Testis (tissue), 2 donors: ENCODE results near the gene SIK2.
"Not testable (repeated sequence)": the region's sequence is repeated elsewhere in the genome, so short reads cannot be mapped to it uniquely, and the experiment has no call there.

ENCODE experiments used
- POLR2A ChIP-seq: fragments of 450-650 bp; IDR thresholded peaks from one replicate; pipeline ENCODE4 v1.6.1; 2017; ENCODE audit warnings: antibody characterized with exemption, mild to moderate bottlenecking, moderate library complexity
- TF ChIP-seq, protein P1 (sequence below), 3 experiments: fragments of 450-650 bp in 2 of 3; fragments of 200-600 bp in 1 of 3; sonication (generic) in 1 of 3; IDR thresholded peaks; one replicate each; pipeline ENCODE4 v1.5.1; 2016 to 2019; ENCODE audit warnings: antibody characterized with exemption in 3 of 3, mild to moderate bottlenecking in 2 of 3, moderate library complexity in 1 of 3

DNA sequence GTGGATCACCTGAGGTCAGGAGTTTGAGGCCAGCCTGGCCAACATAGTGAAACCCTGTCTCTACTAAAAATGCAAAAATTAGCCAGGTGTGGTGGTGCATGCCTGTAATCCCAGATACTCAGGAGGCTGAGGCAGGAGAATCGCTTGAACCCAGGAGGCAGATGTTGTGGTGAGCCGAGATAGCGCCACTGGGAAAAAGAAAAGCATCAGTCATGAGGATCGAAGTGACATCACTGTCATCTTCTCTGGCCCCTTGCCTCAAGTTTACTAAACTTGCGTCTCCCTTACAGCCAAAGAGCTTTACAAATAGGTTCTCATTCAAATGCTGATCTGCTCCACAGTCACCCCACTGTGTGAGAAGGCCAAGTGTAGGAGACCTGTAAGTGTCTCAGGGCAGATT lies 169.0 kb downstream of the SIK2 start:
- TF ChIP-seq, protein P1, sequence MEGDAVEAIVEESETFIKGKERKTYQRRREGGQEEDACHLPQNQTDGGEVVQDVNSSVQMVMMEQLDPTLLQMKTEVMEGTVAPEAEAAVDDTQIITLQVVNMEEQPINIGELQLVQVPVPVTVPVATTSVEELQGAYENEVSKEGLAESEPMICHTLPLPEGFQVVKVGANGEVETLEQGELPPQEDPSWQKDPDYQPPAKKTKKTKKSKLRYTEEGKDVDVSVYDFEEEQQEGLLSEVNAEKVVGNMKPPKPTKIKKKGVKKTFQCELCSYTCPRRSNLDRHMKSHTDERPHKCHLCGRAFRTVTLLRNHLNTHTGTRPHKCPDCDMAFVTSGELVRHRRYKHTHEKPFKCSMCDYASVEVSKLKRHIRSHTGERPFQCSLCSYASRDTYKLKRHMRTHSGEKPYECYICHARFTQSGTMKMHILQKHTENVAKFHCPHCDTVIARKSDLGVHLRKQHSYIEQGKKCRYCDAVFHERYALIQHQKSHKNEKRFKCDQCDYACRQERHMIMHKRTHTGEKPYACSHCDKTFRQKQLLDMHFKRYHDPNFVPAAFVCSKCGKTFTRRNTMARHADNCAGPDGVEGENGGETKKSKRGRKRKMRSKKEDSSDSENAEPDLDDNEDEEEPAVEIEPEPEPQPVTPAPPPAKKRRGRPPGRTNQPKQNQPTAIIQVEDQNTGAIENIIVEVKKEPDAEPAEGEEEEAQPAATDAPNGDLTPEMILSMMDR (IDR thresholded peaks at IDR 0.05) = not testable (repeated sequence)
- TF ChIP-seq POLR2A = not testable (repeated sequence)
